Sigmoid colon (tissue), 7 donors: ENCODE measurements around the gene NTRK3. TPM values are rescaled to one million over a fixed set of nuclear protein-coding genes. Genes with fewer than 3 reads are reported as not detected.
A peak's percentile ranks its signal among the peaks of the same experiment; 100 is the strongest.

Source experiments
- DNase-seq: peaks from one replicate; pipeline ENCODE4 v3.0.0-alpha.2; 2019
- H3K27ac ChIP-seq, 4 donors: fragments of 200-600 bp; sonication (generic); one replicate each; pipeline ENCODE4 v1.5.1; 2016 to 2019; ENCODE audit warnings: mild to moderate bottlenecking in 1 of 4
- H3K27me3 ChIP-seq, 3 donors: fragments of 200-600 bp; sonication (generic); one replicate each; pipeline ENCODE4 v1.5.1; 2019; ENCODE audit warnings: mild to moderate bottlenecking in 1 of 3
- H3K36me3 ChIP-seq, 4 donors: fragments of 200-600 bp; sonication (generic); one replicate each; pipeline ENCODE4 v1.5.1; 2016 to 2019
- H3K4me1 ChIP-seq, 4 donors: fragments of 200-600 bp; sonication (generic); one replicate each; pipeline ENCODE4 v1.5.1; 2017 to 2019
- H3K4me3 ChIP-seq, 4 donors: fragments of 200-600 bp; sonication (generic); one replicate each; pipeline ENCODE4 v1.5.1; 2017 to 2019; ENCODE audit warnings: mild to moderate bottlenecking in 2 of 4, moderate library complexity in 1 of 4
- H3K9me3 ChIP-seq, 4 donors: fragments of 200-600 bp in 3 of 4; sonication (generic) in 3 of 4; one replicate each; pipeline versions ENCODE4 v1.5.1 to v1.6.1; 2013 to 2019
- CTCF ChIP-seq, 4 experiments: fragments of 450-650 bp in 3 of 4; fragments of 200-600 bp in 1 of 4; IDR thresholded peaks; one replicate each; pipeline ENCODE4 v1.5.1; 2016 to 2019; ENCODE audit warnings: antibody characterized with exemption in 4 of 4, mild to moderate bottlenecking in 3 of 4, moderate library complexity in 2 of 4
- EP300 ChIP-seq, 4 donors: sonication (generic); formaldehyde crosslinking; IDR thresholded peaks; one replicate each; pipeline ENCODE4 v1.6.1; 2017; ENCODE audit warnings: antibody characterized with exemption in 4 of 4
- POLR2A ChIP-seq, 2 donors: fragments of 450-650 bp; IDR thresholded peaks; one replicate each; pipeline ENCODE4 v1.6.1; 2016; ENCODE audit warnings: antibody characterized with exemption in 2 of 2, mild to moderate bottlenecking in 2 of 2, moderate library complexity in 2 of 2
- POLR2AphosphoS5 ChIP-seq, 4 donors: sonication (generic); formaldehyde crosslinking; IDR thresholded peaks; one replicate each; pipeline ENCODE4 v1.6.1; 2017; ENCODE audit warnings: antibody characterized with exemption in 4 of 4
- WGBS, 2 donors: extraction: QIAGEN DNeasy Blood & Tissue Kit; methylation state at CpG; one replicate each; pipeline ENCODE4 v1.1.7; 2013; 5-methylcytosine and 5-hydroxymethylcytosine counted together
- intact Hi-C: fragments of 100-400 bp; cut with DNase I; formaldehyde crosslinking; loops from one replicate; pipeline ENCODE4 v1.15.1; 2023
- polyA plus RNA-seq, 3 donors: library from polyadenylated mRNA; stranded (reverse); fragments of 200-250 nt; gene quantifications; one replicate each; pipeline ENCODE4 v1.2.3, GENCODE V29; 2013
- total RNA-seq, 4 donors: library from RNA; depleted of rRNA; stranded (reverse); fragments of >200 nt; gene quantifications; one replicate each; pipeline ENCODE4 v1.1.0, GENCODE V29; 2016
- donor health status: healthy with polysubstance abuse.
- donor health status: Bipolar disorder and iron deficiency.
- donor health status: healthy.

The NTRK3 gene
- total RNA-seq (10 to 100 TPM in 1 of 4 donors, 1 to 10 TPM in 3; 3.3 to 13.0 (median 3.8) TPM), polyA plus RNA-seq (1 to 10 TPM in 1 of 3 donors, not detected in 2; 1.1 TPM)

- no peak for TF ChIP-seq EP300 (IDR thresholded peaks at IDR 0.05)
- no peak for TF ChIP-seq CTCF (IDR thresholded peaks at IDR 0.05)
- TF ChIP-seq POLR2A (IDR thresholded peaks at IDR 0.05) = no peak
- TF ChIP-seq POLR2AphosphoS5 (IDR thresholded peaks at IDR 0.05) = no peak
- no peak for DNase-seq
- Histone ChIP-seq H3K4me1 (peaks cover 0 to 32% (median 28%) of the 10 kb centered on the region in 4 donors), H3K4me3 (peak within 1 kb of the TSS; percentile 12 to 46 (median 41)), H3K27me3 (peaks cover 32 to 76% (median 57%) of the 10 kb centered on the region in 3 donors), H3K27ac (peak within 1 kb of the TSS in 2 of 4 donors; percentile 14 to 25), H3K36me3 (no peaks in the 10 kb centered on the region), H3K9me3 (no peaks in the 10 kb centered on the region)
- intact Hi-C loops = no loop called here
- WGBS, 2 donors = 1 to 5% methylated on average over 93 of the region's 95 CpGs
These were observed at the start of gene NTRK3 for GRCh38 chr15:88256279-88257230. Gene NTRK3 (minus strand): TSS chr15:88256739. CDS start chr15:88256153, 586 bp downstream.

GRCh38 chr15:88303395-88303794 is 46.9 kb upstream of the NTRK3 start:
- no peaks in the 10 kb centered on the region for H3K4me1 ChIP-seq
- no peaks in the 10 kb centered on the region for H3K36me3 ChIP-seq
- intact Hi-C loops = no loop called here
- no peaks in the 10 kb centered on the region for H3K9me3 ChIP-seq
- H3K27me3 ChIP-seq = peaks cover 0 to 3% (median 0%) of the 10 kb centered on the region in 3 donors
- no peak for TF ChIP-seq EP300 (IDR thresholded peaks at IDR 0.05)
- TF ChIP-seq POLR2AphosphoS5 (IDR thresholded peaks at IDR 0.05) = no peak
- TF ChIP-seq CTCF (IDR thresholded peaks at IDR 0.05) = no peak
- no peak overlapping the region for H3K27ac ChIP-seq
- no peak overlapping the region for H3K4me3 ChIP-seq
- DNase-seq = no peak

GRCh38 chr15:88302373-88302772 is 45.8 kb upstream of the NTRK3 start:
- no peak overlapping the region for H3K4me3 ChIP-seq
- TF ChIP-seq POLR2AphosphoS5 (IDR thresholded peaks at IDR 0.05) (no peak), CTCF (IDR thresholded peaks at IDR 0.05) (no peak), EP300 (IDR thresholded peaks at IDR 0.05) (no peak), POLR2A (IDR thresholded peaks at IDR 0.05) (no peak)
- no peak for DNase-seq
- no peaks in the 10 kb centered on the region for H3K36me3 ChIP-seq
- H3K27me3 ChIP-seq = peaks cover 0 to 3% (median 0%) of the 10 kb centered on the region in 3 donors
- no peaks in the 10 kb centered on the region for H3K4me1 ChIP-seq
- WGBS, 2 donors = 59 to 78% methylated on average over 3 of the region's 3 CpGs
- H3K27ac ChIP-seq = no peak overlapping the region
- intact Hi-C loops = no loop called here
- no peaks in the 10 kb centered on the region for H3K9me3 ChIP-seq

GRCh38 chr15:88301311-88301710 is 44.8 kb upstream of the NTRK3 start:
- TF ChIP-seq EP300 (IDR thresholded peaks at IDR 0.05) (no peak), POLR2A (IDR thresholded peaks at IDR 0.05) (no peak), CTCF (IDR thresholded peaks at IDR 0.05) (no peak), POLR2AphosphoS5 (IDR thresholded peaks at IDR 0.05) (no peak)
- Histone ChIP-seq H3K4me3 (no peak overlapping the region), H3K27me3 (peaks cover 0 to 3% (median 0%) of the 10 kb centered on the region in 3 donors), H3K4me1 (no peaks in the 10 kb centered on the region), H3K36me3 (no peaks in the 10 kb centered on the region), H3K9me3 (no peaks in the 10 kb centered on the region), H3K27ac (no peak overlapping the region)
- 68 to 77% methylated on average over 2 of the region's 2 CpGs for whole genome bisulfite sequencing, 2 donors
- no peak for DNase-seq
- intact Hi-C loops = no loop called here
